Brain microvascular endothelial cell (primary cell): ENCODE data around the gene ST3GAL2.

Experiments used
- DNase-seq: peaks from one replicate; pipeline ENCODE4 v3.0.0-alpha.2; 2020
- H3K27ac ChIP-seq: fragments of 250-450 bp; sonication (Bioruptor Pico); 2 replicates; pipeline ENCODE4 v1.5.1; 2020; ENCODE audit warnings: mild to moderate bottlenecking, moderate library complexity
- H3K27me3 ChIP-seq: fragments of 250-450 bp; sonication (Bioruptor Pico); replicated peaks from 2 replicates; pipeline ENCODE4 v1.5.1; 2020; ENCODE audit warnings: mild to moderate bottlenecking
- H3K36me3 ChIP-seq: fragments of 250-450 bp; sonication (Bioruptor Pico); replicated peaks from 2 replicates; pipeline ENCODE4 v1.5.1; 2020; ENCODE audit warnings: mild to moderate bottlenecking
- H3K4me3 ChIP-seq: 2 replicates; pipeline ENCODE4 v1.5.1; 2011; ENCODE audit warnings: low read depth, mild to moderate bottlenecking, control low read depth, low read length, moderate library complexity
- CTCF ChIP-seq: IDR thresholded peaks from 2 replicates; pipeline ENCODE4 v1.5.1; 2011; ENCODE audit warnings: low read depth, mild to moderate bottlenecking, moderate library complexity, low read length, control low read depth, inconsistent platforms; ENCODE audit errors: missing control alignments
- in situ Hi-C: cut with HindIII; loops from 2 replicates; pipeline ENCODE4 v1.10.0; 2017; ENCODE audit warnings: low sequenced_read_pairs, low pct_ligation_motif_present

The ST3GAL2 gene

GRCh38 chr16:70402916-70403659 is 35.8 kb downstream of the ST3GAL2 start:
- no peak for TF ChIP-seq CTCF
- H3K27ac ChIP-seq = no peak overlapping the region
- H3K27me3 ChIP-seq = no peaks in the 10 kb centered on the region
- in situ Hi-C loops = no loop called here
- no peak overlapping the region for H3K4me3 ChIP-seq
- peaks cover 18% of the 10 kb centered on the region for H3K36me3 ChIP-seq
- DNase-seq = no peak

GRCh38 chr16:70399951-70400350 is 38.9 kb downstream of the ST3GAL2 start:
- TF ChIP-seq CTCF = no peak
- DNase-seq = no peak
- Histone ChIP-seq H3K27ac (no peak overlapping the region), H3K4me3 (no peak overlapping the region), H3K36me3 (peaks cover 28% of the 10 kb centered on the region), H3K27me3 (no peaks in the 10 kb centered on the region)
- in situ Hi-C loops = no loop called here

- no peak for DNase-seq
- no peak for TF ChIP-seq CTCF
- H3K36me3 ChIP-seq = peaks cover 33% of the 10 kb centered on the region
- no peaks in the 10 kb centered on the region for H3K27me3 ChIP-seq
- no peak overlapping the region for H3K4me3 ChIP-seq
- no peak overlapping the region for H3K27ac ChIP-seq
- in situ Hi-C loops = no loop called here
These were observed 39.5 kb downstream of the ST3GAL2 start for GRCh38 chr16:70399381-70399780.

GRCh38 chr16:70398177-70398743 is 40.6 kb downstream of the ST3GAL2 start:
- H3K4me3 ChIP-seq = no peak overlapping the region
- TF ChIP-seq CTCF = no peak
- in situ Hi-C loops = no loop called here
- DNase-seq = no peak
- no peaks in the 10 kb centered on the region for H3K27me3 ChIP-seq
- H3K36me3 ChIP-seq = peaks cover 41% of the 10 kb centered on the region
- H3K27ac ChIP-seq = no peak overlapping the region

GRCh38 chr16:70396246-70396904 is 42.5 kb downstream of the ST3GAL2 start:
- in situ Hi-C loops = no loop called here
- DNase-seq = no peak
- no peak overlapping the region for H3K4me3 ChIP-seq
- no peak for TF ChIP-seq CTCF
- no peak overlapping the region for H3K27ac ChIP-seq
- H3K27me3 ChIP-seq = no peaks in the 10 kb centered on the region
- H3K36me3 ChIP-seq = peaks cover 55% of the 10 kb centered on the region
